ENCODE data around the gene TUBD1. TPM values are rescaled to one million over a fixed set of nuclear protein-coding genes. Genes with fewer than 3 reads are reported as not detected.
"Not testable (repeated sequence)": the region's sequence is repeated elsewhere in the genome, so short reads cannot be mapped to it uniquely, and the experiment has no call there.

Gene TUBD1
- total RNA-seq = 8.6 TPM

- DNase-seq (ENCODE audit: low spot score) = peak; percentile 99
Observed at GRCh38 chr17:59892924-59893675, at the start of gene TUBD1, which contains the start of gene RPS6KB1. TUBD1 (minus strand) TSS chr17:59892943; CDS start chr17:59891002, 1,941 bp downstream. RPS6KB1 (plus strand) TSS chr17:59893121; CDS start chr17:59893185, 64 bp downstream.

GRCh38 chr17:59941131-59941530, 48.4 kb upstream of the TUBD1 start:
- DNase-seq (ENCODE audit: low spot score) = no peak

GRCh38 chr17:59940697-59941096, 48.0 kb upstream of the TUBD1 start:
- not testable (repeated sequence) for DNase-seq (ENCODE audit: low spot score)

- not testable (repeated sequence) for DNase-seq (ENCODE audit: low spot score)
Observed at GRCh38 chr17:59933317-59933716, 40.6 kb upstream of the TUBD1 start.

- DNase-seq (ENCODE audit: low spot score) = not testable (repeated sequence)
Observed at GRCh38 chr17:59930768-59931167, 38.0 kb upstream of the TUBD1 start.

GRCh38 chr17:59930121-59930520, 37.4 kb upstream of the TUBD1 start:
- DNase-seq (ENCODE audit: low spot score) = not testable (repeated sequence)

GRCh38 chr17:59920637-59921036, 27.9 kb upstream of the TUBD1 start:
- DNase-seq (ENCODE audit: low spot score) = not testable (repeated sequence)

GRCh38 chr17:59916446-59916845, 23.7 kb upstream of the TUBD1 start:
- no peak for DNase-seq (ENCODE audit: low spot score)

GRCh38 chr17:59914274-59914854, 21.6 kb upstream of the TUBD1 start:
- no peak for DNase-seq (ENCODE audit: low spot score)

- no peak for DNase-seq (ENCODE audit: low spot score)
Observed at GRCh38 chr17:59907467-59907866, 14.7 kb upstream of the TUBD1 start.

- no peak for DNase-seq (ENCODE audit: low spot score)
Observed at GRCh38 chr17:59903455-59903854, 10.7 kb upstream of the TUBD1 start.

GRCh38 chr17:59901604-59902003, 8.9 kb upstream of the TUBD1 start:
- no peak for DNase-seq (ENCODE audit: low spot score)

GRCh38 chr17:59899099-59899498, 6.4 kb upstream of the TUBD1 start:
- no peak for DNase-seq (ENCODE audit: low spot score)

- DNase-seq (ENCODE audit: low spot score) = no peak
Observed at GRCh38 chr17:59897090-59897489, 4.3 kb upstream of the TUBD1 start.

- DNase-seq (ENCODE audit: low spot score) = no peak
Observed at GRCh38 chr17:59893676-59894100, 945 bp upstream of the TUBD1 start.

GRCh38 chr17:59892251-59892923, 356 bp downstream of the TUBD1 start:
- no peak for DNase-seq (ENCODE audit: low spot score)

- DNase-seq (ENCODE audit: low spot score) = no peak
Observed at GRCh38 chr17:59890720-59891119, 2.0 kb downstream of the TUBD1 start.

GRCh38 chr17:59888145-59888750, 4.5 kb downstream of the TUBD1 start:
- DNase-seq (ENCODE audit: low spot score) = no peak

- DNase-seq (ENCODE audit: low spot score) = no peak
Observed at GRCh38 chr17:59884861-59885260, 7.9 kb downstream of the TUBD1 start.

GRCh38 chr17:59878624-59879023, 14.1 kb downstream of the TUBD1 start:
- no peak for DNase-seq (ENCODE audit: low spot score)

GRCh38 chr17:59877965-59878364, 14.8 kb downstream of the TUBD1 start:
- DNase-seq (ENCODE audit: low spot score) = no peak

- DNase-seq (ENCODE audit: low spot score) = no peak
Observed at GRCh38 chr17:59876107-59876506, 16.6 kb downstream of the TUBD1 start.

All from mucosa of gallbladder (tissue), 1 donor.